ENCODE measurements around the gene AGK. TPM values are rescaled to one million over a fixed set of nuclear protein-coding genes. Genes with fewer than 3 reads are reported as not detected.

Gene AGK
- total and polyA plus RNA-seq, 2 of the 8 experiments (the other 6 are each of a cell fraction or from before 2014, with no cell fraction given) = 25.8 to 34.0 TPM

DNA sequence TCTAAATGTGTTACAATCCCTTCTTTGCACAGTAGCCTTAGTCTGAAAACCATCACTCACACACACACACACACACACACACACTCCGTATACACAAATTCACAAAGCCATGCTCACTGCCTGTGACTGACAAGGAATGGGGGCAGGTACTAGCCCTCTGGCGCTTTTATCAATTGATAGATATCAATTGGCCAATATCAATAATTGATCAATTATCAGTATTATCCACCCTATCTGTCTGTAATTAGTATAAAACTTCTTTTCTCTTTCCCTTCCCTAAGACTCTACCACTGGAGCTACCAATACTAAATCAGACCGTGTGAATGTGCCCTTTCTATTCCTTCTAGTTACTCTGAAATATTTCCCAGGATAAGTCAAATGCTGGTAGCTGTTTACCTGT, 148.7 kb downstream of the AGK start:
- peaks cover 3% of the 10 kb centered on the region; the same call in 1 of the 2 replicates for H3K23me2 ChIP-seq (ENCODE audit: low read depth, low read length)
- H3K14ac ChIP-seq (ENCODE audit: insufficient read length) = no peak overlapping the region
- no peak overlapping the region for H3K4me3 ChIP-seq (ENCODE audit: extremely low read depth in 1 of 4, insufficient read depth in 2 of 4, low read depth in 3 of 4, low read length in 4 of 4)
- no peak overlapping the region for H3K4ac ChIP-seq (replicated peaks; ENCODE audit: insufficient read length, low read depth, low read length)
- H4K8ac ChIP-seq (ENCODE audit: extremely low read depth, insufficient read depth, low read length) = no peak overlapping the region
- no peak overlapping the region; a peak in 1 of 4 replicates for H3K4me2 ChIP-seq (ENCODE audit: insufficient read depth in 1 of 2, low read depth in 2 of 2, low read length in 2 of 2)
- ChIA-PET POLR2A (ENCODE audit: partially characterized antibody) (interaction anchor here (1.1 to 3.6 kb wide), 4 partner anchors 13 to 40 kb away, joined by 3 to 16 read pairs (median 8); partner anchors contain the start of gene SSBP1), CTCF (ENCODE audit: partially characterized antibody) (interaction anchor here (0.6 to 1.6 kb wide), 4 partner anchors 9 to 30 kb away, joined by 3 to 5 read pairs (median 3); no protein-coding TSS in a partner anchor)
- H2AFZ ChIP-seq (ENCODE audit: low read length) = no peak overlapping the region
- H3K18ac ChIP-seq (ENCODE audit: extremely low read depth, low read length) = no peak overlapping the region
- peaks cover 0 to 58% of the 10 kb centered on the region in 2 experiments; a peak in 2 of 4 replicates for H3K79me2 ChIP-seq (ENCODE audit: control insufficient read depth in 1 of 2, insufficient read depth in 2 of 2, low read length in 2 of 2)
- FAIRE-seq (no peak), DNase-seq (ENCODE audit: low read depth in 1 of 2, low spot score in 2 of 2) (no peak)
- H4K5ac ChIP-seq (ENCODE audit: insufficient read length, low read depth, low read length) = no peak overlapping the region
- H2AK5ac ChIP-seq (ENCODE audit: low read depth, low read length) = no peak overlapping the region
- H3K27me3 ChIP-seq (replicated peaks in 1 of 4; ENCODE audit: control insufficient read depth in 3 of 4, extremely low read depth in 1 of 4, insufficient read depth in 3 of 4, low read length in 3 of 4) = peaks cover 0 to 8% (median 5%) of the 10 kb centered on the region in 4 experiments; a peak in 3 of 7 replicates
- H2BK15ac ChIP-seq (ENCODE audit: low read length) = no peak overlapping the region
- H3K4me1 ChIP-seq (replicated peaks in 1 of 4; ENCODE audit: control insufficient read depth in 3 of 4, insufficient read depth in 4 of 4, low read length in 3 of 4) = peaks cover 0 to 16% (median 11%) of the 10 kb centered on the region in 4 experiments; a peak in 6 of 7 replicates
- TF ChIP-seq ZNF274 (IDR thresholded peaks at IDR 0.05; ENCODE audit: borderline replicate concordance, extremely low read depth, low read length) (no peak), BACH1 (IDR thresholded peaks at IDR 0.05; ENCODE audit: low read length) (no peak)
- no peak overlapping the region for H4K91ac ChIP-seq (replicated peaks; ENCODE audit: insufficient read length, low read length)
- H3K23ac ChIP-seq (ENCODE audit: insufficient read length) = no peak overlapping the region
- H3K79me1 ChIP-seq (ENCODE audit: low read depth, low read length) = peaks cover 2% of the 10 kb centered on the region; the same call in 1 of the 2 replicates
- H2BK20ac ChIP-seq (ENCODE audit: low read length) = no peak overlapping the region
- no peaks in the 10 kb centered on the region; a peak in 1 of 8 replicates for H3K36me3 ChIP-seq (ENCODE audit: control insufficient read depth in 2 of 4, insufficient read depth in 4 of 4, low read length in 3 of 4)
- no peak overlapping the region for H3K9ac ChIP-seq (replicated peaks in 1 of 4; ENCODE audit: extremely low read depth in 1 of 4, low read depth in 3 of 4, low read length in 3 of 4)
- no peak overlapping the region for H2BK12ac ChIP-seq (ENCODE audit: low read depth, low read length)
- H3K9me3 ChIP-seq (ENCODE audit: insufficient read depth in 2 of 2, low read depth in 1 of 2, low read length in 1 of 2) = no peaks in the 10 kb centered on the region
- H2BK5ac ChIP-seq (ENCODE audit: low read depth, low read length) = no peak overlapping the region
- H3K27ac ChIP-seq (ENCODE audit: low read depth, low read length) = no peak overlapping the region
- H2BK120ac ChIP-seq (replicated peaks; ENCODE audit: low read depth, low read length) = no peak overlapping the region
- no peak overlapping the region for H3K56ac ChIP-seq (replicated peaks; ENCODE audit: insufficient read length, low read depth, low read length)
- 86% methylated on average over 3 of the region's 3 CpGs; no CpG with 5 or more reads in 1 of the 2 experiments for whole genome bisulfite sequencing, 2 experiments (ENCODE audit: extremely low coverage in 1 of 2, insufficient coverage in 1 of 2, insufficient read length in 1 of 2, insufficient replicate concordance in 2 of 2, low coverage in 1 of 2, low lambda C conversion rate in 2 of 2, missing lambda C conversion rate in 1 of 2)
- peaks cover 0 to 4% of the 10 kb centered on the region in 2 experiments for H4K20me1 ChIP-seq (replicated peaks in 1 of 2; ENCODE audit: control insufficient read depth in 1 of 2, insufficient read depth in 2 of 2, low read length in 2 of 2)
